ENCODE measurements around the gene MAST4. TPM values are rescaled to one million over a fixed set of nuclear protein-coding genes. Genes with fewer than 3 reads are reported as not detected.

MAST4 gene
- total RNA-seq, 1 donor from 2014 or later: 0.99 TPM

DNA sequence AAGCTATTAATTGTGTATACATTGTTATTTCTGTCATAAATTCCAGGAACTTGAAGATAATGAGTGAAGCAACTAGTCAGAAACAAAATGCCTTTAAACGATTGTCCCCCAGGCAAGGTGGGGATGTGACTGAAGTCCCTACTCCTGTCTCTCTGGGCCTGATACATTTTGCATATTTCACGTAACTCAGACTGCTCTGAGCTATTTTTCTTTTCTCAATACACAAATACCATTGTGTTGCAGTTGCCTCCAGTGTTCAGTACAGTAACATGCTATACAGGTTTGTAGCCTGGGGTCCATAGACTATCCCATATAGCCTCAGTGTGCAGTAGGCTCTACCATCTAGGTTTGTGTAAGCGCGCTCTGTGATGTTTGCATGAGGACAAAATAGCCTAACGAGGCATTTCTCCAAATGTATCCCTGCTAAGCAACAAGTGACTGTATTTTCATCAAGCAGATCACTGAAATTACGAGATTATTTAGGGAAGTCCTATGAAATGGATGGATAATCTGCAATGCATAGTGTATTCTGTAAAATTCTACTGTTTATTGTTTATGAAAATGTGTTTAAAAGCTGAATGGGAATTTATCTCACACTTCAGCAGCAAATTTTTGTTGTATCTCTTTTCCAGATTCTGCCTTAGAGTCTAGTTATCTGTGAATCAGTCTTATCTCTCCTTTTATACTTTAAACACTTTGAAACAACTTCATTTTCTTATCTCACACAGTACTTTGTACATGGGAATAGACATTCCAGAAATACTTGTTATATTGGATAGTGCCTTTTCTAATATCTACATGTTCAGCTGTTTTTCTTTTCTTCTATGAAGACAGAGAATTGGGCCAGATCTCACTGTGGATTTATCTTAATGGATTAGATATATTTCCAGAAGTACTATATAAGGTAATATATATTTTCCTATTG is 449.9 kb downstream of the MAST4 start:
- Histone ChIP-seq H3K9ac (no peak overlapping the region), H3K4me3 (no peak overlapping the region), H2AFZ (replicated peaks) (no peak overlapping the region), H3K4me1 (peaks cover 27% of the 10 kb centered on the region), H3K4me2 (no peak overlapping the region), H3K79me2 (ENCODE audit: low read depth) (no peaks in the 10 kb centered on the region), H3F3A (ENCODE audit: low read depth) (peaks cover 7% of the 10 kb centered on the region), H3K36me3 (no peaks in the 10 kb centered on the region), H3K27ac (no peak overlapping the region), H3K9me3 (ENCODE audit: low read depth) (no peaks in the 10 kb centered on the region), H4K20me1 (ENCODE audit: low read depth) (no peaks in the 10 kb centered on the region), H3K27me3 (no peaks in the 10 kb centered on the region)
- Mint-ChIP-seq H3K27me3 (ENCODE audit: insufficient read depth, low read depth) (no peaks in the 10 kb centered on the region), H3K36me3 (peaks cover 4% of the 10 kb centered on the region), H3K4me1 (peaks cover 5% of the 10 kb centered on the region), H3K27ac (no peak overlapping the region), H3K9me3 (no peaks in the 10 kb centered on the region), H3K4me3 (no peak overlapping the region)
- no peak for DNase-seq (ENCODE audit: low spot score)
- TF ChIP-seq EZH2 (IDR thresholded peaks at IDR 0.05): no peak
- TF ChIP-seq, protein P1, sequence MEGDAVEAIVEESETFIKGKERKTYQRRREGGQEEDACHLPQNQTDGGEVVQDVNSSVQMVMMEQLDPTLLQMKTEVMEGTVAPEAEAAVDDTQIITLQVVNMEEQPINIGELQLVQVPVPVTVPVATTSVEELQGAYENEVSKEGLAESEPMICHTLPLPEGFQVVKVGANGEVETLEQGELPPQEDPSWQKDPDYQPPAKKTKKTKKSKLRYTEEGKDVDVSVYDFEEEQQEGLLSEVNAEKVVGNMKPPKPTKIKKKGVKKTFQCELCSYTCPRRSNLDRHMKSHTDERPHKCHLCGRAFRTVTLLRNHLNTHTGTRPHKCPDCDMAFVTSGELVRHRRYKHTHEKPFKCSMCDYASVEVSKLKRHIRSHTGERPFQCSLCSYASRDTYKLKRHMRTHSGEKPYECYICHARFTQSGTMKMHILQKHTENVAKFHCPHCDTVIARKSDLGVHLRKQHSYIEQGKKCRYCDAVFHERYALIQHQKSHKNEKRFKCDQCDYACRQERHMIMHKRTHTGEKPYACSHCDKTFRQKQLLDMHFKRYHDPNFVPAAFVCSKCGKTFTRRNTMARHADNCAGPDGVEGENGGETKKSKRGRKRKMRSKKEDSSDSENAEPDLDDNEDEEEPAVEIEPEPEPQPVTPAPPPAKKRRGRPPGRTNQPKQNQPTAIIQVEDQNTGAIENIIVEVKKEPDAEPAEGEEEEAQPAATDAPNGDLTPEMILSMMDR (IDR thresholded peaks at IDR 0.05): no peak
- no peak for TF ChIP-seq EZH2phosphoT487 (IDR thresholded peaks at IDR 0.05)

DNA sequence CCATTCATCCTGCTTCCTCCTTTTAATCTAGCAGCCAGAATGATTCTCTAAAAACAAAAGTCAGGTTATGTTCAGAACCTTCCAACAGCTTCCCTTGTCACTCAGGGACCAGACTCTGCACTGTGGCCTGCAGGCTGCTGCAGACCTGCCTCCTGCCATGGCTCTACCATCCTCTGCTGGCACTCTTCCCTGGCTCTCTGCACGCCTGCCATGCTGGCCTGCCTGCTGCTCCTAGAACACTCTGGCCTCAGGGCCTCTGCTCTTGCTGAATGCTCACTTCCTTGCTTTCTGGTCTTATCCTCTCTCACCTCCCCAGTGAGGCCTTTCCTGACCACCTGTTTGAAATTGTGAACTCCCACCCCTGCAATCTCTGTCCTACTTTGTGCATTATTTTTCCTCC is 451.0 kb downstream of the MAST4 start:
- TF ChIP-seq EZH2phosphoT487 (IDR thresholded peaks at IDR 0.05): no peak
- TF ChIP-seq, protein P1 (IDR thresholded peaks at IDR 0.05): no peak
- TF ChIP-seq EZH2 (IDR thresholded peaks at IDR 0.05): no peak
- H3K27ac Mint-ChIP-seq: no peak overlapping the region
- H3K27me3 Mint-ChIP-seq (ENCODE audit: insufficient read depth, low read depth): no peaks in the 10 kb centered on the region
- Histone ChIP-seq H3K27me3 (no peaks in the 10 kb centered on the region), H3K36me3 (no peaks in the 10 kb centered on the region), H3K79me2 (ENCODE audit: low read depth) (no peaks in the 10 kb centered on the region), H3K27ac (no peak overlapping the region), H2AFZ (replicated peaks) (no peak overlapping the region), H3K4me1 (peaks cover 22% of the 10 kb centered on the region), H3K9ac (no peak overlapping the region), H4K20me1 (ENCODE audit: low read depth) (no peaks in the 10 kb centered on the region), H3K4me2 (no peak overlapping the region), H3K4me3 (no peak overlapping the region), H3F3A (ENCODE audit: low read depth) (peaks cover 3% of the 10 kb centered on the region), H3K9me3 (ENCODE audit: low read depth) (no peaks in the 10 kb centered on the region)
- H3K4me1 Mint-ChIP-seq: peaks cover 5% of the 10 kb centered on the region
- no peak overlapping the region for H3K4me3 Mint-ChIP-seq
- H3K9me3 Mint-ChIP-seq: no peaks in the 10 kb centered on the region
- peak; percentile 5 for DNase-seq (ENCODE audit: low spot score)
- H3K36me3 Mint-ChIP-seq: peaks cover 4% of the 10 kb centered on the region

DNA sequence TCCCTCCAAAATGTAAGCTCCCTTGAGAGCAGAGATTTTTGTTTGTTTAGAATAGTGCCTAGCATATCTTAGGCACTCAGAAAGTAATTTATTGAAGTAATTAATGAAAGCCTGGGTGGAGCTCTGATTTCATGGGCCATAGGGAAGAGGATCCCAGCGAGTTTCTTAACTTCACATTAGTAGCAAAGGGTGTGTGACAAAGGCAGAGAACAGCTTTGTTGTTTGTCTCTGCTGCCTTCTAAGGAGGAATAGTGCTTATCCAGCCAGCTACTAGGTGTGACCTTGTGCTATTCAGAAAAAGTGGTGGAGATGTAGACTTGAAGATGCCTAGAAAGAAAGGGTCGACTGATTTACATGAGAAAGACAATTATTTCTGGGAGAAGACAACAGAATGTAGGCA is 451.4 kb downstream of the MAST4 start:
- Histone ChIP-seq H3K27me3 (no peaks in the 10 kb centered on the region), H3K27ac (no peak overlapping the region), H3K4me1 (peaks cover 18% of the 10 kb centered on the region), H3K79me2 (ENCODE audit: low read depth) (no peaks in the 10 kb centered on the region), H3K9me3 (ENCODE audit: low read depth) (no peaks in the 10 kb centered on the region), H3K36me3 (no peaks in the 10 kb centered on the region), H3F3A (ENCODE audit: low read depth) (no peaks in the 10 kb centered on the region), H3K4me3 (no peak overlapping the region), H3K9ac (no peak overlapping the region), H3K4me2 (no peak overlapping the region), H4K20me1 (ENCODE audit: low read depth) (no peaks in the 10 kb centered on the region), H2AFZ (replicated peaks) (no peak overlapping the region)
- Mint-ChIP-seq H3K4me3 (no peak overlapping the region), H3K27me3 (ENCODE audit: insufficient read depth, low read depth) (no peaks in the 10 kb centered on the region), H3K9me3 (no peaks in the 10 kb centered on the region), H3K4me1 (peaks cover 5% of the 10 kb centered on the region), H3K27ac (no peak overlapping the region), H3K36me3 (peaks cover 4% of the 10 kb centered on the region)
- DNase-seq (ENCODE audit: low spot score): no peak
- no peak for TF ChIP-seq EZH2 (IDR thresholded peaks at IDR 0.05)

DNA sequence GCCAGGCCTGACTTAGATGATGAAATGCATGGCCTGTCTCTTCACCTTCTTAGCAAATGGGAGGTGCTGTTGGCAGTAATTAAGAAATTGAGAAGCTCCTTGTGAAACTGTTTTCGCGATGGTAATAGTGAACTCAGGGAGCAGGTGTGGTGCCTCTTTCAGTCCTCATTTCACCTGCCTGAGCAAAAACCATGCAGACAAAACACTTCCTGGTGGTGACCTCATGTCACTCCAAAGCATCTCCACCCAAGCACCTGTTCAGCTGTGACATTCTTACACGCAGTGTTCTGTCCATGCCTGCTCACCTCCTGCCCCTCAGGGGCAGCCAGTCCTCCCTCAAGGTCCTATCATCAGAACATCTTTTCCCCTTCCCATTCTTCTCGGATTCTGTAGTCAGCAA is 453.9 kb downstream of the MAST4 start:
- Histone ChIP-seq H4K20me1 (ENCODE audit: low read depth) (no peaks in the 10 kb centered on the region), H3K27me3 (no peaks in the 10 kb centered on the region), H3K4me3 (no peak overlapping the region), H3K4me2 (no peak overlapping the region), H3K9ac (no peak overlapping the region), H3F3A (ENCODE audit: low read depth) (no peaks in the 10 kb centered on the region), H3K79me2 (ENCODE audit: low read depth) (no peaks in the 10 kb centered on the region), H2AFZ (replicated peaks) (no peak overlapping the region), H3K4me1 (peaks cover 12% of the 10 kb centered on the region), H3K27ac (no peak overlapping the region), H3K36me3 (no peaks in the 10 kb centered on the region), H3K9me3 (ENCODE audit: low read depth) (no peaks in the 10 kb centered on the region)
- H3K4me1 Mint-ChIP-seq: peaks cover 5% of the 10 kb centered on the region
- H3K36me3 Mint-ChIP-seq: peaks cover 4% of the 10 kb centered on the region
- no peaks in the 10 kb centered on the region for H3K27me3 Mint-ChIP-seq (ENCODE audit: insufficient read depth, low read depth)
- no peak overlapping the region for H3K4me3 Mint-ChIP-seq
- no peak for DNase-seq (ENCODE audit: low spot score)
- H3K27ac Mint-ChIP-seq: no peak overlapping the region
- no peaks in the 10 kb centered on the region for H3K9me3 Mint-ChIP-seq
- TF ChIP-seq EZH2phosphoT487 (IDR thresholded peaks at IDR 0.05) (no peak), EZH2 (IDR thresholded peaks at IDR 0.05) (no peak)
- TF ChIP-seq, protein P1 (IDR thresholded peaks at IDR 0.05): no peak

All from neural progenitor cell (in vitro differentiated cells).